HG03175 (cell line): Measurements from ENCODE around the gene GMPPA.
A peak's percentile ranks its signal among the peaks of the same experiment; 100 is the strongest.

Experiments
- ATAC-seq: cut with Tn5 transposase; IDR thresholded peaks from one replicate; pipeline ENCODE4 v1.9.1; 2021; ENCODE audit warnings: mild to moderate bottlenecking, moderate library complexity; ENCODE audit not compliant: unreplicated experiment

GMPPA gene

DNA sequence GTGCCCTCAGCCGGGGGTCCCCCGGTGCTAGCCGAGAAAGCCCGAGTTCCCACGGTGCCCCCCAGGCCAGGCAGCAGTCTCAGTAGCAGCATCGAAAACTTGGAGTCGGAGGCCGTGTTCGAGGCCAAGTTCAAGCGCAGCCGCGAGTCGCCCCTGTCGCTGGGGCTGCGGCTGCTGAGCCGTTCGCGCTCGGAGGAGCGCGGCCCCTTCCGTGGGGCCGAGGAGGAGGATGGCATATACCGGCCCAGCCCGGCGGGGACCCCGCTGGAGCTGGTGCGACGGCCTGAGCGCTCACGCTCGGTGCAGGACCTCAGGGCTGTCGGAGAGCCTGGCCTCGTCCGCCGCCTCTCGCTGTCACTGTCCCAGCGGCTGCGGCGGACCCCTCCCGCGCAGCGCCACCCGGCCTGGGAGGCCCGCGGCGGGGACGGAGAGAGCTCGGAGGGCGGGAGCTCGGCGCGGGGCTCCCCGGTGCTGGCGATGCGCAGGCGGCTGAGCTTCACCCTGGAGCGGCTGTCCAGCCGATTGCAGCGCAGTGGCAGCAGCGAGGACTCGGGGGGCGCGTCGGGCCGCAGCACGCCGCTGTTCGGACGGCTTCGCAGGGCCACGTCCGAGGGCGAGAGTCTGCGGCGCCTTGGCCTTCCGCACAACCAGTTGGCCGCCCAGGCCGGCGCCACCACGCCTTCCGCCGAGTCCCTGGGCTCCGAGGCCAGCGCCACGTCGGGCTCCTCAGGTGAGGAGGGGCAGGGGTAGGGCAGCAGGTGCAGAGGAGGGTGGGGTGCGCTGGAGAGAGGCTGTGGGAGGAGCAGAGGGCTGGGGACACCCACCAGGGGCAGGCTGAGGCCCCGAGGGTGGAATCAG is 14.1 kb upstream of the GMPPA start:
- ATAC-seq, result no peak

GRCh38 chr2:219485201-219485580 is 13.5 kb upstream of the GMPPA start:
- ATAC-seq, result no peak

- ATAC-seq, result no peak
Observed at GRCh38 chr2:219486380-219486959, 12.2 kb upstream of the GMPPA start.

DNA sequence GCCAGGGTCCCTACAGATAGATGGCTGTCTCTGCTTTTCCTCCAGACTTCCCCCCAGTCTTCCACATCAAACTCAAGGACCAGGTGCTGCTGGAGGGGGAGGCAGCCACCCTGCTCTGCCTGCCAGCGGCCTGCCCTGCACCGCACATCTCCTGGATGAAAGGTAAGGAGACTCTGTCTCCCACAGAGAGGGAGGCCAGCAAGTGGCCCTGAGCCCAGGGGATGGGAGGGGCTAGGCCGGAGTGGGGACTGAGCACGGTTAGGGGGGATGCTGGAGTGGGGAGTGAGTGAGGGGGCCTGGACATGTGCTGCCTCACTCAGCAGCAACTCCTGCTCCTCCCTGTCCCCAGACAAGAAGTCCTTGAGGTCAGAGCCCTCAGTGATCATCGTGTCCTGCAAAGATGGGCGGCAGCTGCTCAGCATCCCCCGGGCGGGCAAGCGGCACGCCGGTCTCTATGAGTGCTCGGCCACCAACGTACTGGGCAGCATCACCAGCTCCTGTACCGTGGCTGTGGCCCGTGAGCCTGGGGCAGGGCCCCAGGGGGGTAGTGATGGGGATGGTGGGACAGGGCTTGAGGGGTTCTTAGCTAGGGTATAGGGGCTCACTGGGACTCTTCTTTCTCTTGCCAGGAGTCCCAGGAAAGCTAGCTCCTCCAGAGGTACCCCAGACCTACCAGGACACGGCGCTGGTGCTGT is 10.4 kb upstream of the GMPPA start:
- no peak for ATAC-seq

DNA sequence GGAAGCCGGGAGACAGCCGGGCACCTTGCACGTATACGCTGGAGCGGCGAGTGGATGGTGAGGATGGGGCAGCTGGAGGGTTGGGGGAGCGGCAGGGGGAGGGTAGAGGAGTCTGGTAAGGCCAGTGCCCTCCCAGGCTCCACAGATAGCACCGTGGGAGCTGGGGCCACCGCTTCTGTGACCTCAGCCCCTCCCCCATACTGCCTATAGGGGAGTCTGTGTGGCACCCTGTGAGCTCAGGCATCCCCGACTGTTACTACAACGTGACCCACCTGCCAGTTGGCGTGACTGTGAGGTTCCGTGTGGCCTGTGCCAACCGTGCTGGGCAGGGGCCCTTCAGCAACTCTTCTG is 9.9 kb upstream of the GMPPA start:
- no peak for ATAC-seq

DNA sequence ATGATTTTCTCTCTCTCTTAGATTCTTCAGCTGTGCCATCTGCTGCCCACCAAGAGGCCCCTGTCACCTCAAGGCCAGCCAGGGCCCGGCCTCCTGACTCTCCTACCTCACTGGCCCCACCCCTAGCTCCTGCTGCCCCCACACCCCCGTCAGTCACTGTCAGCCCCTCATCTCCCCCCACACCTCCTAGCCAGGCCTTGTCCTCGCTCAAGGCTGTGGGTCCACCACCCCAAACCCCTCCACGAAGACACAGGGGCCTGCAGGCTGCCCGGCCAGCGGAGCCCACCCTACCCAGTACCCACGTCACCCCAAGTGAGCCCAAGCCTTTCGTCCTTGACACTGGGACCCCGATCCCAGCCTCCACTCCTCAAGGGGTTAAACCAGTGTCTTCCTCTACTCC is 9.4 kb upstream of the GMPPA start:
- no peak for ATAC-seq

DNA sequence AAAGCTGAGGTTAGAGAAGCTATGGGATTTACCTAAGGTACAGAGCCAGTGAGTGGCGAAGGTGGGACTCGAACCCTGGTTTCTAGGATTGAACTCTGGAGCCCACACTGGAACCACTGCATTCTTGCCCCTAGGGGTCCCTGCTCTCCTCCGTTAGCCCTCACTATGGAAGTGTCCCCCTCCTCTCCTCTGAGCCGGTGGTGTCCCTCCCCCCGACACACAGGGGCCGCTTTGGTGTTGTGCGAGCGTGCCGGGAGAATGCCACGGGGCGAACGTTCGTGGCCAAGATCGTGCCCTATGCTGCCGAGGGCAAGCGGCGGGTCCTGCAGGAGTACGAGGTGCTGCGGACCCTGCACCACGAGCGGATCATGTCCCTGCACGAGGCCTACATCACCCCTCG is 8.5 kb upstream of the GMPPA start:
- ATAC-seq, result no peak

DNA sequence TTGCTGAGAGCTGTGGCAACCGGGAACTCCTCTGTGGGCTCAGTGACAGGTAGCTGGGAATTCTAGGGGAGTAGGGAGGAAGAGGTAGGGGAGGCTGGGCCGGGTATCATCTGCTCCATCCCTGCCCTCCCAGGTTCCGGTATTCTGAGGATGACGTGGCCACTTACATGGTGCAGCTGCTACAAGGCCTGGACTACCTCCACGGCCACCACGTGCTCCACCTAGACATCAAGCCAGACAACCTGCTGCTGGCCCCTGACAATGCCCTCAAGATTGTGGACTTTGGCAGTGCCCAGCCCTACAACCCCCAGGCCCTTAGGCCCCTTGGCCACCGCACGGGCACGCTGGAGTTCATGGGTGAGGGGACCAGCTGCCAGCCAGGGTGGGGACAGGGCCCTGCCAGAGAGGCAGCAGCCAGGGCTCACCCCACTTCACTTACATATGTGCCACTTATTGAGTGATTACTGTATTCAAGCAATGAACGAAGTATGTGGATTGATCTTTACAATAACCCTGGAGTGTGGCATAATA is 8.0 kb upstream of the GMPPA start:
- ATAC-seq, result no peak

DNA sequence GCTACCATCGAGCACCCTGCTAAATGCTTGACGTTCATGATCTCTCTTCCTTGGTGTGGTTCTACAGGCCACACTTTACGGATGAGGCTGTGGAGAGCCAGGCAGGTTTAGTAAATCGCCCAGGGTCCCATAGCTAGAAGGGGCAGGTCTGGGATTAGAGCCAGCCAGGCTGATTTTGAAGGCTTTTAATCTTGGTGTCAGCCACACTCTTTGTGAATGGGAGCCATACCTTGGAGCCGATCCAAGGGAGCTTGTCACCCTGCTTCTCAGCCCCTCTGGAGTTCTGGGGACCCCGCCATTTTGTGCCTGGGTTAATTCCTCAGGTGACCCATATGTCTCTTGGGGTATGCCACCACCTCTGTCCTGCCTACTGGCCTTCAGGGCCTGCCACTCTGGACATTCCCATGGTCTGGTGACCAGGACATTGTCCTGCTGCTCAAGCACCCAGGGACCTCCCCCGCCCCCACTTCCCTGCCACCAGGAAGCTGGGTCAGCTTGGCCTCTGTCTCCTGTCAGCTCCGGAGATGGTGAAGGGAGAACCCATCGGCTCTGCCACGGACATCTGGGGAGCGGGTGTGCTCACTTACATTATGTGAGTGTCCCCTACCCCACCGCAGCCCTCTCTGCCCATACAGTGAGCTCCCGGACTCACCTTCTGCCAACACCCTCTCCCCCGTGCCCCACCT is 7.3 kb upstream of the GMPPA start:
- ATAC-seq, result no peak

GRCh38 chr2:219492575-219492974 is 6.1 kb upstream of the GMPPA start:
- ATAC-seq, result no peak

DNA sequence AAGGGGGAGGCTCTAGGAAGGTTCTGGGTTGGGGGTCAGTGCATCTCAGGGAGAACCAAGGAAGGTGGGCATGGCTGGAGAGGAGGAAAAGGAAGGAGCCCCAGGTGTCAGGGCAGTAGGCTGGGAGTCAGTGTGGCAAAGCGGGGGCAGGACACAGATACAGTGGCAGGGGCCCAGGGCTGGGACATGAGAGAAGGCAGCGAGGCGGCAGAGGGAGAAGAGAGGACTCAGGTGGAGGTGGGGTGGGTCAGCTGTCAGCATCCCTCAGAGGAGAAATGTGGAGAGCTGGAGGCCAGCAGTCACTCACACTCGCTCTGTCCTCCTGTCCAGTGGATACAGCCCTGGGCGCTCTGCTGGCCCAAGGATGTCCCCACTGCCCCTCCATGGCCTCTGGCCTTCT is 5.6 kb upstream of the GMPPA start:
- no peak for ATAC-seq

GRCh38 chr2:219494952-219495530 is 3.6 kb upstream of the GMPPA start:
- ATAC-seq, result no peak

DNA sequence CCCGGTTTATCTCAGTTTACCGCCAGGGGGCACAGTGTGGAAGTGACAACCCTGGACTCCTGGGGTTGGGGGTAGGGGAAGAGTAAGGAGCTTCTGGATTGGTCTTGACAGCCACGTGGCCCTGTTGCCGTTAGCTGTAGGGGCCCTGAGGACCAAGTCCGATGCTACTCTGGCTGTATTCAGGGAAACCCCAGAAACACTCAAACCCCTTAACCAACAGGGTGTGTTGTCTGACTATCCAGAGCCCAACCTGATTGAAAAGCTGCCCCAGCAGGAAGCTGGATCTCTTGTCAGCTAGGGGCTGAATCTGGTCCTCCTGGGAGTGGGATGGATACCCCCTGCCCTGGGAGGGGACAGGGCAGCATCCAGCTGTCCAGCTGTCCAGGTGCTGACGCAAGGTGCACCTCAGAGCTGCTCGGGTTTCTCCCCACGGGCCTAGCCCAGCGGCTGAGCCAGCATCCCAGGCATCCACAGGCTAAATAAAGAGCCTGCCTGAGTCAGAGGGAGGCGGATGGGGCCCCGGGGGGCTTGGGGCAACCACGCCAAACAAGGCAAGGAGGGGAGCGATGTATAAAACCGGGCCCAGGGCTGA is 3.1 kb upstream of the GMPPA start:
- ATAC-seq, result no peak

DNA sequence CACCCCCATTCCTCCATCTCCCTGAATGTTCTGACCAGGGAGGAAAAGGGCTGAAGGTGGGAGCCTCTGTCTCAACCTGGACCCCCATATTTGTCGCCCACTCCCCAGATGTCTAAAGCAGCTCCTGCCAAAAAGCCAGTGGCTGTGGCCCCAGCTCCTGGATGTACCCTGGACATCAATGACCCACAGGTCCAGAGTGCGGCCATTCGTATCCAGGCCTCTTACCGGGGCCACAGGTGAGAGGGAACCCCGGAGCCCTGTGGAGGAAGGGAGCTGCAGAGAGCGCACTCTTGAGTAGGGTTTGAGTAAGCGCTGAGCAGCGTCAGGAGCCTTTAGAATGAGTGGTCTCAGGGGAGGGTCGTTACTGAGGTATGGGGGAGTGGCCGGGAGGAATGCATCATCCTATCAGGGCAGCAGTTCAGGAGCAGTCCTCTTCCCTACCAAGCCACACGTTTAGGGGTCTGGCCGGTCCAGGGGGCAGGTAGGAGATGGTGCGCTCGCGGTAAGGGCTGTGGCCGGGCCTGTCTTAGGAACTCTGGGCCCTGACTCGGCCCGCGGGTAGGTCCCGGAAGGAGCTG is 2.4 kb upstream of the GMPPA start:
- ATAC-seq, result no peak

DNA sequence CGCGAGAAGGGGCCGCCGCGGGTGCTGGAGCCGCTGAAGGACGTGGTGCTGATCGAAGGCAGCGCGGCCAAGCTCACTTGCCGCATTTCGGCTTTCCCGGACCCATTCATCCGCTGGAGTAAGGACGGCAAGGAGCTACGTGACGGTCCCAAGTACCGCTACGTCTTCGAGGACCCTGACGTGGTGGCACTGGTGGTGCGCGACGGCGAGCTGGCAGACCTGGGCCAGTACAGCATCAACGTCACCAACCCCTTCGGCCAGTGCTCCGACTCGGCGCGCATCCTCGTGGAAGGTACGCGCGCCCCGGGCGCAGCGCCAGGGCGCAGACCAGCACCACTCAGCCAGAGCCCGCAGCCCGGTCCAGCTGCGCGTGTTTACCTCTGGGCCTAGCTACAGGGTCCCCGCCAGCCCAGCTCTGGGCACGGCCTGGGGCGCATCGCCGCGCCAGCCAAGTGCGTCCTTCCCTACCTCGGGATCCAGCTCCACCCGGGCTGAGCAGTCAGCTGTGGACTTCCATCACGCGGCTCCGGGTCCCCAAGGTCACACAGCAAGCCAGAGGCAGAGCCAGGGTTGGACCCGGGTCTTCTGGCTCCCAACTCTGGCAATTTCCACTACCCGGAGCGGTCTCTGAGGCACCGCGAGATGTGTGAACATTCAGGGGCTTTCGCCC is 1.7 kb upstream of the GMPPA start:
- ATAC-seq, result no peak

GRCh38 chr2:219497495-219498279 is 1.0 kb upstream of the GMPPA start:
- peak; percentile 11 for ATAC-seq

DNA sequence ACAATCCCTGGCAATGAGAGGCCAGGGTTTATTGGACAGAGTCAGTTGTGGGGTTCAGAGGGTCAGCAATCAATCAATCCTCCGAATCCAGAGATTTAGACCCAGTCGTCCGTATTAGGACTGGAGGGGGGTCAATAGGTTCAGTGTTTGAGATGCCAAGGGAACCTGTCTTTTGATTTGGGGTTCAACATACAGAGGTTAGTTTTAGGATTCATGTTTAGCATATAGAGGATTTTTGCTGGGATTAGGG is 292 bp downstream of the GMPPA start:
- ATAC-seq, result no peak

DNA sequence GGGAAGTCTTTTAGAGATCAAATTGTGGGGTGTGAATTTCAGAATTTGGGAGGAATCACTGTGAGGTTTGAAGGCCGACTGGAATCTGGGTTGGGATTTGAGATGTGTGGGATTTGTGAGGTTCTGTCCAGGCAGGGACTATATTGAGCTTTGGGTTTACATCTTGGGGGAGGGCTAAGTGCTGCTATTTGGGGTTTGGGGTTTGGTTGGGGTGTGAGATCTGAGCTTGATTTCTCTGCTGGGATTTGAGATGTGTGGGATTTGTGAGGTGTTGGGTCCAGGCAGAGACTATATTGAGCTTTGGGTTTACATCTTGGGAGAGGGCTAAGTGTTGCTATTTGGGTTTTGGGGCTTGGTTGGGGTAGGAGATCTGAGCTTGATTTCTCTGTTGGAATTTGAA is 864 bp downstream of the GMPPA start:
- no peak for ATAC-seq

- ATAC-seq, result no peak
Observed at GRCh38 chr2:219500135-219500534, 1.4 kb downstream of the GMPPA start.
